22Rv1 (cell line): Measurements from ENCODE around the gene PREP.

Source experiments
- CTCF ChIP-seq: fragments of 450-650 bp; IDR thresholded peaks from 2 replicates; pipeline ENCODE4 v1.5.1; 2017; ENCODE audit warnings: mild to moderate bottlenecking
- ZFX ChIP-seq: fragments of 450-650 bp; IDR thresholded peaks from 2 replicates; pipeline ENCODE4 v1.6.1; 2017; ENCODE audit warnings: antibody characterized with exemption, borderline replicate concordance

- TF ChIP-seq CTCF: no peak
- TF ChIP-seq ZFX: no peak
These were observed 110.1 kb downstream of the PREP start for GRCh38 chr6:105292689-105293339.
